ENCODE results near the gene CAMK4.

GRCh38 chr5:111453747-111454146 lies 229.6 kb downstream of the CAMK4 start:
- TF ChIP-seq CTCF (conservative IDR thresholded peaks at IDR 0.05; ENCODE audit: low read length) = no peak
- no peak for TF ChIP-seq EZH2phosphoT487 (IDR thresholded peaks at IDR 0.05; ENCODE audit: borderline replicate concordance)
